GM23248 (cell line): ENCODE data around the gene SRP14. TPM values are rescaled to one million over a fixed set of nuclear protein-coding genes. Genes with fewer than 3 reads are reported as not detected.

ENCODE experiments used
- DNase-seq: peaks from one replicate; pipeline ENCODE4 v3.0.0-alpha.2; 2015
- H2AFZ ChIP-seq: fragments of 200-600 bp; sonication (generic); 2 replicates; pipeline ENCODE4 v1.6.1; 2016; ENCODE audit warnings: antibody characterized with exemption
- H3F3A ChIP-seq: fragments of 200-600 bp; sonication (generic); 2 replicates; pipeline ENCODE4 v1.6.1; 2016; ENCODE audit warnings: mild to moderate bottlenecking, antibody characterized with exemption, mixed run types; ENCODE audit not compliant: insufficient read depth
- H3K27ac ChIP-seq: fragments of 200-600 bp; sonication (generic); 2 replicates; pipeline ENCODE4 v1.5.1; 2016; ENCODE audit warnings: mild to moderate bottlenecking
- H3K27me3 ChIP-seq: fragments of 200-600 bp; sonication (generic); replicated peaks from 2 replicates; pipeline ENCODE4 v1.6.1; 2016; ENCODE audit warnings: mild to moderate bottlenecking; ENCODE audit not compliant: insufficient read depth
- H3K36me3 ChIP-seq: fragments of 200-600 bp; sonication (generic); 2 replicates; pipeline ENCODE4 v1.6.1; 2016; ENCODE audit warnings: low read depth, mild to moderate bottlenecking
- H3K4me1 ChIP-seq: fragments of 200-600 bp; sonication (generic); 2 replicates; pipeline ENCODE4 v1.6.1; 2016; ENCODE audit warnings: mild to moderate bottlenecking; ENCODE audit not compliant: insufficient read depth
- H3K4me2 ChIP-seq: fragments of 200-600 bp; sonication (generic); one replicate; pipeline ENCODE4 v1.6.1; 2016; ENCODE audit warnings: mild to moderate bottlenecking; ENCODE audit not compliant: unreplicated experiment
- H3K4me3 ChIP-seq: fragments of 200-600 bp; sonication (generic); 2 replicates; pipeline ENCODE4 v1.5.1; 2016; ENCODE audit warnings: mild to moderate bottlenecking
- H3K79me2 ChIP-seq: fragments of 200-600 bp; sonication (generic); 2 replicates; pipeline ENCODE4 v1.6.1; 2016; ENCODE audit warnings: mild to moderate bottlenecking; ENCODE audit not compliant: insufficient read depth
- H3K9ac ChIP-seq: fragments of 200-600 bp; sonication (generic); 2 replicates; pipeline ENCODE4 v1.6.1; 2016; ENCODE audit warnings: mild to moderate bottlenecking
- H3K9me2 ChIP-seq: fragments of 200-600 bp; sonication (generic); 2 replicates; pipeline ENCODE4 v1.6.1; 2016; ENCODE audit warnings: mixed run types, mild to moderate bottlenecking, moderate library complexity; ENCODE audit not compliant: insufficient read depth
- H3K9me3 ChIP-seq: fragments of 200-600 bp; sonication (generic); one replicate; pipeline ENCODE4 v1.6.1; 2017; ENCODE audit warnings: low read depth
- H4K20me1 ChIP-seq: fragments of 200-600 bp; sonication (generic); 2 replicates; pipeline ENCODE4 v1.6.0; 2016; ENCODE audit not compliant: insufficient read depth
- EZH2 ChIP-seq: fragments of 200-600 bp; sonication (generic); IDR thresholded peaks from 2 replicates; pipeline ENCODE4 v1.6.1; 2018; ENCODE audit warnings: antibody characterized with exemption, mild to moderate bottlenecking; ENCODE audit not compliant: insufficient read depth, poor library complexity, severe bottlenecking
- EZH2phosphoT487 ChIP-seq: fragments of 200-600 bp; sonication (generic); IDR thresholded peaks from 2 replicates; pipeline ENCODE4 v1.6.1; 2018; ENCODE audit warnings: antibody characterized with exemption, moderate library complexity, mild to moderate bottlenecking, low read depth; ENCODE audit not compliant: insufficient read depth
- WGBS, 2 experiments: methylation state at CpG; one replicate each; pipeline ENCODE4 v1.1.6; 2015 to 2017; ENCODE audit warnings: low lambda C conversion rate in 2 of 2, low coverage in 1 of 2; ENCODE audit errors: missing lambda C conversion rate in 2 of 2; 5-methylcytosine and 5-hydroxymethylcytosine counted together
- in situ Hi-C: fragments of 300-500 bp; cut with MboI; formaldehyde crosslinking; loops from 2 replicates; pipeline ENCODE4 v1.15.0; 2020
- polyA plus RNA-seq: library from polyadenylated mRNA; unstranded; fragments of >200 nt; fragmentation: Nextera tagmentation; extraction: Ambion mirVana; gene quantifications from 2 replicates; pipeline ENCODE4 v1.2.1, GENCODE V29; 2016
- total RNA-seq: library from RNA; depleted of rRNA; stranded (reverse); fragments of >200 nt; shearing (Covaris generic); gene quantifications from 2 replicates; pipeline ENCODE4 v1.2.3, GENCODE V29; 2014

The SRP14 gene
- total and polyA plus RNA-seq, 2 experiments from 2014 or later, result 282 to 796 TPM

DNA sequence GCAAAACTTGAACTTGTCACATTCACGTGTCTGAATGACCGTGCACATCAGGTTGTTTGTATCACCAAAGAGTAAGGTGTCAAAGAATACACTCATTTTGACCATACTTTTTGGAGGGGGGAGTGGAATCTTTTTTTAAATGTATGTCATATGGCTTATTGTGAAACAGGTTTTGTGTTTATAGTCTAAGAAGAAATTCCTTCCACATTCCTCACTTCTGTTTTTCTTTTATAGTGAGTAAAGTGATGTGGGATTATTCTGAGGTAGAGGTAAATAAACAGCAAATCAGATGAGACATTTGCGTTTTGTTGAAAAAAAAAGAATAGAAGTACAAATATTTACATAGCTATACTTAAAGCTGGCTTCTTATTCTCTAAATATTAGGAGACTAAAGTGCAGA is 33.0 kb downstream of the SRP14 start:
- H3K36me3 ChIP-seq, result peaks cover 40% of the 10 kb centered on the region
- no peaks in the 10 kb centered on the region for H3K9me3 ChIP-seq
- WGBS, 2 experiments, result 88 to 93% methylated on average over 3 of the region's 3 CpGs

DNA sequence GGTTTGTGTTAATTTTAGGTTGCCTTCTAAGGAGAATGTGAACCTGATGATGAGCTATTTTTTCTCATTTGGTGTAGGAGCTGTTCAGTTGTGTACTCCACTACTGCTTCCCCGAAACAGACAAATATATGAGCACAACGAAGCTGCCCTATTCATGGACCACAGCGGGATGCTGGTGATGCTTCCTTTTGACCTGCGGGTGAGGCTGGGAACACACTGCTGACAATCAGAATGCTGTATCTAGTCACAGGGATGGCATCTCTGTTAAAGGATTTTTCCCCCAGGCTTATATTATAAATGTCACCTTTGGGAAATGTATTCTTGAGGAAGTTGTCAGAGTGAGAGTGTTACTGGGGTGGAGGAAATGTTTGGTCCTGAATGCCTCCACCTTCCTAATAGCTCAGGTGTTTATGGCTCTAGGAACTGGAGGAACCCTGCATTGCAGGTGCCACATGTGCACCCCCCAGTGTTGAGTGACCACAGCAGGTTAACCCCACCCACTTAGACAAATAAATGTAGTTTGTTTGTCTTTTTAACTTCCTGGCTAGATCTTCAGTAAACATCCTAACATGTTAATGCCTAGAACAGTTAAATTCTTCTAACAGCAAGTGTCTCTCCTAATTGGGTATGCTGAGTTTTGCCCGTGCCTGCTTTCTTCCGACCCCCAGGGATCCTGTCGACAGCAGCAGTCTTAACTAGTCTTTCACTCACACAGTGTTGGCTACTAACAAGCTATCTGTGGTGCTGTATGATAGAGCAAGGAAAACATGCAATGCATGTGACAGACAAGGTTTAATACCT is 35.7 kb downstream of the SRP14 start:
- Histone ChIP-seq H3K9ac (no peak overlapping the region), H3K4me3 (no peak overlapping the region), H3K27me3 (no peaks in the 10 kb centered on the region), H3K9me3 (no peaks in the 10 kb centered on the region), H2AFZ (no peak overlapping the region), H3K9me2 (no peaks in the 10 kb centered on the region), H3K36me3 (peaks cover 47% of the 10 kb centered on the region), H4K20me1 (no peaks in the 10 kb centered on the region), H3K4me2 (no peak overlapping the region), H3K27ac (no peak overlapping the region), H3K79me2 (no peaks in the 10 kb centered on the region), H3F3A (peaks cover 31% of the 10 kb centered on the region), H3K4me1 (peaks cover 46% of the 10 kb centered on the region)
- 81 to 83% methylated on average over 7 of the region's 7 CpGs for WGBS, 2 experiments
- DNase-seq, result no peak
- in situ Hi-C loops, result no loop called here
- TF ChIP-seq EZH2 (no peak), EZH2phosphoT487 (no peak)

More for the DNA sequence above, 33.0 kb downstream of the SRP14 start:
- Histone ChIP-seq H3K9me2 (no peaks in the 10 kb centered on the region), H3K4me1 (peaks cover 44% of the 10 kb centered on the region), H3K4me2 (peak overlapping the region; percentile 57), H2AFZ (no peak overlapping the region), H3K4me3 (peak overlapping the region; percentile 13; the same call in 1 of the 2 replicates), H3F3A (peaks cover 45% of the 10 kb centered on the region), H3K27ac (peak overlapping the region; percentile 70), H3K9ac (peak overlapping the region; percentile 41), H3K27me3 (no peaks in the 10 kb centered on the region), H4K20me1 (no peaks in the 10 kb centered on the region), H3K79me2 (no peaks in the 10 kb centered on the region)
- in situ Hi-C loops, result no loop called here
- peak; percentile 76 for DNase-seq
- TF ChIP-seq EZH2phosphoT487, result no peak
- no peak for TF ChIP-seq EZH2

DNA sequence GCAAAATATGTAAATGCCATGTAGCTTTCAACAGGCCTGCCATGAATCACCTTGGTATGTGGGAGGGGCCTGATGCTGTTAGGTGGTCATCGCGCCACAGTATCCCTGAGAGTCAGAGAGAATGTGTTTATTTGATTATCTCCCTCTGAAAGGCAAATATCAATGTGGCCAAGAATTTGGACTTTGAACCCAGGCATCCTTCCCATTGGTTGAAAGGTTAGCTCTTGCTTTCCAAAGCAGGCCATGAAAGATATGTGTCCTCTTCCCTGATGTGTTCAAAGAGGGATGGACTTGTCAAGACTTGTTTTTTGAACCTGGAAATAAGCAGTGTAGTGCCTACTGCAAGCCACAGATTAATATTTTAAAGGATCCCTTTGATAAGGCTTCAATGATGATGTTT is 36.7 kb downstream of the SRP14 start:
- in situ Hi-C loops, result no loop called here
- H3K9ac ChIP-seq, result no peak overlapping the region
- H3K4me3 ChIP-seq, result no peak overlapping the region
- H3K27me3 ChIP-seq, result no peaks in the 10 kb centered on the region
- no peak overlapping the region for H2AFZ ChIP-seq
- H4K20me1 ChIP-seq, result no peaks in the 10 kb centered on the region
- TF ChIP-seq EZH2phosphoT487 (no peak), EZH2 (no peak)
- H3K9me2 ChIP-seq, result no peaks in the 10 kb centered on the region
- no peaks in the 10 kb centered on the region for H3K79me2 ChIP-seq
- H3K4me1 ChIP-seq, result peaks cover 41% of the 10 kb centered on the region
- H3K27ac ChIP-seq, result no peak overlapping the region
- H3K36me3 ChIP-seq, result peaks cover 53% of the 10 kb centered on the region
- DNase-seq, result peak; percentile 28
- no peak overlapping the region for H3K4me2 ChIP-seq
- H3F3A ChIP-seq, result peaks cover 31% of the 10 kb centered on the region
- 94 to 98% methylated on average over 2 of the region's 2 CpGs for WGBS, 2 experiments
- no peaks in the 10 kb centered on the region for H3K9me3 ChIP-seq

DNA sequence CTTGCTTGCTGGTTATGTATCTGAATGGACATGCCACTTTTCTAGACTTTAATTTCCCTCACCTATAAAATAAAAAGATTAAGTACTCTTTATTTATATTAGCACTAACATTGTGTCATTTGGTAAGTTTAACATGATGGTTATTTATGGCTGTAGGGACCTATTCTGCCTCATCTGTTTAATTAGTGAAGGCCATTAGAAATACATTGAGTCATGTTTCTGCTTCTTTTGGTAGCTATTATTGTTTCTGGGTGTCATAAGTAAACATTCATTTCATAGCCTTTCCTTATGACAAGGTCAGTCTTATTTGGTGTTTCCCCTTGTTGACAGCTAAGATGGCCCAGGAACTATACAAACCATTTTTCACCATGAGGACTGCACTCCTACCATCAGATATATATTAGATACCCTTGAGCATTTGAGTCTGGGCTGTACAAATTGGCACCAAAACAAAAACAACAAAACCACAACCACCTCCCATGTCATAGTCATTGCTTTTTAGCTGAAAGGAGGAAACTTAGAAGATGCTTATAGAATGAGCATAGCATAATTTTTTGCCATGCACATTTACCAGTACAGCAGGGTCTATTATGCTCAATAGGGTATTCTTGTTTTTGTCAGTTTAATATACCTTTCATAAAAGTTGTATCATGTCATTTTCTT is 39.3 kb downstream of the SRP14 start:
- H3K79me2 ChIP-seq, result no peaks in the 10 kb centered on the region
- no peaks in the 10 kb centered on the region for H3K9me2 ChIP-seq
- no peaks in the 10 kb centered on the region for H3K27me3 ChIP-seq
- no peak overlapping the region for H3K9ac ChIP-seq
- no peak overlapping the region for H3K4me3 ChIP-seq
- H2AFZ ChIP-seq, result no peak overlapping the region
- TF ChIP-seq EZH2phosphoT487, result no peak
- TF ChIP-seq EZH2, result no peak
- in situ Hi-C loops, result no loop called here
- H3K27ac ChIP-seq, result no peak overlapping the region
- peaks cover 35% of the 10 kb centered on the region for H3K4me1 ChIP-seq
- H3F3A ChIP-seq, result peaks cover 31% of the 10 kb centered on the region
- peak; percentile 40 for DNase-seq
- no peak overlapping the region for H3K4me2 ChIP-seq
- H4K20me1 ChIP-seq, result no peaks in the 10 kb centered on the region
- H3K9me3 ChIP-seq, result no peaks in the 10 kb centered on the region
- peaks cover 52% of the 10 kb centered on the region for H3K36me3 ChIP-seq
